Mucosa of gallbladder (tissue), 1 donor: Measurements from ENCODE around the gene SLC25A36. TPM values are rescaled to one million over a fixed set of nuclear protein-coding genes. Genes with fewer than 3 reads are reported as not detected.
"Not testable (repeated sequence)": the region's sequence is repeated elsewhere in the genome, so short reads cannot be mapped to it uniquely, and the experiment has no call there.

Experiments used
- DNase-seq: peaks from one replicate; pipeline ENCODE4 v3.0.0-alpha.2; 2020; ENCODE audit warnings: low spot score
- total RNA-seq: library from RNA; stranded (reverse); gene quantifications from one replicate; pipeline ENCODE4 v1.2.1, GENCODE V29; 2021
- donor health status: DM: no; HTN: no; CAD: no.

The SLC25A36 gene
- total RNA-seq, 1 donor from 2014 or later = 49.2 TPM

- DNase-seq = no peak
Observed at GRCh38 chr3:140994316-140994715, 52.7 kb downstream of the SLC25A36 start.

- not testable (repeated sequence) for DNase-seq
Observed at GRCh38 chr3:140994861-140995260, 53.2 kb downstream of the SLC25A36 start.

DNA sequence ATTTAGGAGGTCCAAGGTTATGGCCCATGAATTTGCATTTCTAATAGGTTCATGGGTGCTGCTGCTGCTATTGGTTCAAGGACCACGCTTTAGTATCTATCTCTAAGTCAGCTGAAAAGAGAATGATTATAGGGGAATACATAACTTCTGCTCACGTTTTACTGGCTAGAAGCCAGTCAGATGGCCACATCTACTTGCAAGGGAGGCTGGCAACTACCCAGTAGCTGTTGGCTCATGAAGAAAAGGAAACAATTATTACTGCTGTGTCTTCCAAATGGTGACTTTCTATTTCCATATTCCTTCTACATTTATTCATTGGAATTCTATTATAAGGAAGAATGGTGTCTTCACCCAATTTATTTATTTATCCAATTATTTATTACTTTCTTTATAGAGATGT, 54.2 kb downstream of the SLC25A36 start:
- DNase-seq = no peak

DNA sequence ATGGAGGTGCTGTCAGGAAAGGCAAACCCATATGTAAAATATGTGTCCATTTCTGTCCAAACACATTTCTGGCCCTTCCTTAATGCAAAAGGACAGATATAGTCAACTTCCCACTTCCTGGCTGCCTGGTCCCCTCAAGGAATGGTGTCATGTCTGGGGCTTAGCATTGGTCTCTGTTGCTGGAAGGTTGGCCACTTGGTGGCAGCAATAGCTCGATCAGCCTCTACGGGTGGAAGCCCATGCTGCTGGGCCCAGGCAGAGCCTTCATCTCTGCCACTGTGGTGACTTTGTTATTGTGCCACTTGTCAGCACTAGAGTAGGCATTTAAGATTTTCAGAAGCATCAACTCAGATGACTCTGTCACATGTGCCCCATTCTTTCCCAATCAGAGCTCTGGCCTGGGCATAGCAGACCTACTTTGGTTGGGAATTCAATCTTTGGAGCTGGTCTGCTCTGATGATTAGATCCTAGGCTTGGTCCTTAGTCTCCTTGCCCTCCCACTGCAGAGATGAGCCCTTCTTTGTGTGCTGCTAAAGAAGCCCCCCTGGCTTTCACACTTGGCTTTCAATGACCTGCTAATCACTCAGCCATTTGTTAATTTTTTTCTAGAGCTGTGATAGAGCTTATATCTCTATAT, 58.5 kb downstream of the SLC25A36 start:
- peak; percentile 67 for DNase-seq

DNA sequence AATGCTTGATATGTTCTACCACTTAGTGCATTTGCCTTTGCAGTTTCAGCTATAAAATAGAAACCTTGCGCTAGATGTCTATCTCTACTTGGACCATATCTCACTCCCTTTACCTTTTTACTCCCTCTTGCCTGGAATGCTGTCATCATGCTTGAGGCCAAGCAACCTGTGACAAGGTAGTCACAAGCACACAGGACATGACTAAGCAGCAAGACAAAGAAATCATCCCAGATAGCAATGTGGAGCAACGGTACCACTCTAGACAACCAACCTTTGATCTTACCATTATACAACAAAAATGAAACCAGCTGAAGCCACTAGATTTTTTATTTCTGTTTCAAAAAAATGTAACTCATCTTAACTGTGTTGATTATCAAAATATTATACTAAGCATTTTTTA, 59.0 kb downstream of the SLC25A36 start:
- no peak for DNase-seq

DNA sequence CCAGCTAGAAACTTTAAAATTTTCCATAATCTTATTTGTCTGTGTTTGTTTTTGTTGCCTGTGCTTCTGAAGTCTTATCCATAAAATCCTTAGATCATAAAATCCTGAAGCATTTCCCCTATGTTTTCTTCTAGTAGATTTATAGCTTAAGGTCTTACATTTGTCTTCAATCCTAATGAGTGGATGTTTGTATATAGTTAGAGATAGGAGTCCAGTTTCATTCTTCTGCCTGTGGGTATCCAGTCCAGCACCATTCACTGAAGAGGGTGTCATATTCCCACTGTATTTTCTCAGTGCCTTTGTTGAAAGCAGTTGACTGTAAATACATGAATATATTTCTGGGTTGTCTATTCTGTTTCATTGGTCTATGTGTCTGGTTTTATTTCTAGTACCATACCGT, 64.7 kb downstream of the SLC25A36 start:
- no peak for DNase-seq

GRCh38 chr3:141009496-141009895, 67.9 kb downstream of the SLC25A36 start:
- DNase-seq = no peak

DNA sequence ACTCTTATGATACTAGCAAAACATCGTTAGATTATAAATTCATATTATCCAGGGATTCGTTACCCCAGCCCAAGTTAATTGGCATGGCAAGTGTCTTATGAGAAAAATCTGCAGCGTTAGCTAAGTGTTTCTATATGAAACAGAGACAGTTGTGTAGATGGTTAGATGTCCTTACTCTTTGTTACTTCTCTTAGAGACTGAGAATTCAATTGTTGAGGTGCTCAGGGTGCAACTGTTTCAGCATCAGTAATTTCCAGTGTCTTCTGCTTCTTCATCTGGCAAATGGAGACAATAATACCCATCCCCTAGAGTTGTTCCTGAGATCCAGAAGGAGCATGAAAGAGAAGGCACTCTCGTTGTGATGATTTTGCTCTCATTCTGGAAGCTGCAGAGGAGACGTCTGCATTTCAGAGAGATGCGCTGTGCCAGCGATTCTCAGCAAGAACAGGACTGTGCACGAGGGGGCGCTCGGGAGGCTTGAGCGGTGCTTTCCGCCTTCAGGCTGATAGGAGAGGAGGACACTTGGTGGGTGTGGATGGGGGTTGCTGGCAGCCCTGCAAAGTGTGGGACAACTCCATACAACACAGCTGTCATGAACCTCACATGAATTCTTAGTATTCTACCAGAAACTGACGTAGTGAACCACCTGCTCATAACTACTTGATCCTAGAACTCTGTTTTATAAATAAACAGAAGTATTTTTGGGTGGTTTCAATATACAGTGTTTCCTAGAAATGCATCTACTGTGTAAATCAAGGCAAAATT, 69.8 kb downstream of the SLC25A36 start:
- peak; percentile 74 for DNase-seq

DNA sequence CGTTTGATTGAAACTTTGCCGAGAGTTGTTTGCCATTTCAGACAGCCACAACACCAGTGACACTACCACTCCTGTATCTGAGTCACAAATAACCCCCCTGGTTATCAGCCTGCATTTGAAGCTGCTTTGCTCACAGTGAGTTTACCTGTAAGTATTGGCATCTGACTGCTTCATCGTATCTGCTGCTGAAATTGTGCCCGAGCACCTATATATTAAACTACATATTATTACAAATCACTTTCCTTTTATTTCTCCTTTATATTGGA, 70.3 kb downstream of the SLC25A36 start:
- DNase-seq = no peak

DNA sequence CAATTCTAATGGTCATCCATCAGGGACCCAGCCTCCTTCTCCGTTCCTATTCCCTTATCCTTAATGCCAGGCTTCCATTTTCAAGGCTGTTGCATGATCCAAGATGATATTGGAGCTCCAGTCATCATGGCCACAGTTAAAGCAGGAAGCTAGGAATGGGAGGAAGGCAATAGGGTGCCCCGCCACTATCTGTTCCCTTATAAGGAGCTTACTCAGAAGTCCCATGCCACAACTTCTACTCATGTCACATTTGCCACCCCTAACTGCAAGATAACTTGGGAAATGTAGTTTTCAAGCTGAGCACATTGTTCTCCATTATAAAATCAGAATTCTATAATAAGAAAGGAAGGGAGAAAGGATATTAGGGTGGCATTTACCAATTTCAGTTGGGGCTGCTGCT, 70.9 kb downstream of the SLC25A36 start:
- no peak for DNase-seq

DNA sequence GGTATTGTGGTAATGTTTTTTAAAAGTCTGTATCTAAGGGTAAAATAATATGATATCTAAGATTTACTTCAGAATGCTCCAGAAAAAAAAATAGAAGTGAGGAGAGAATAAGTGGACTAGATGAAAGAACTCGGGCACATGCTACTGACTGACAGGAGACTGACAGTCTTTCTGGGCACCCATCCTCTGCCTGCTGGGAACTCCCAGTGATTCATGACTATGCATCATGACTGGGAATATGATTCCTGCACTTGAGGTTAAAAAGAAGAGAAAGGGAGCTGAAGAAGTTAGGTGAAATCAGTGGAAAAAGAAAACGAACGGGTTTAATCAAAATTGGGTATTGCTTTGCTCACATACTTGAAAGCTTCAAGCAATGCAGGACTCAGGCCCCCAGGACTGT, 73.8 kb downstream of the SLC25A36 start:
- no peak for DNase-seq

DNA sequence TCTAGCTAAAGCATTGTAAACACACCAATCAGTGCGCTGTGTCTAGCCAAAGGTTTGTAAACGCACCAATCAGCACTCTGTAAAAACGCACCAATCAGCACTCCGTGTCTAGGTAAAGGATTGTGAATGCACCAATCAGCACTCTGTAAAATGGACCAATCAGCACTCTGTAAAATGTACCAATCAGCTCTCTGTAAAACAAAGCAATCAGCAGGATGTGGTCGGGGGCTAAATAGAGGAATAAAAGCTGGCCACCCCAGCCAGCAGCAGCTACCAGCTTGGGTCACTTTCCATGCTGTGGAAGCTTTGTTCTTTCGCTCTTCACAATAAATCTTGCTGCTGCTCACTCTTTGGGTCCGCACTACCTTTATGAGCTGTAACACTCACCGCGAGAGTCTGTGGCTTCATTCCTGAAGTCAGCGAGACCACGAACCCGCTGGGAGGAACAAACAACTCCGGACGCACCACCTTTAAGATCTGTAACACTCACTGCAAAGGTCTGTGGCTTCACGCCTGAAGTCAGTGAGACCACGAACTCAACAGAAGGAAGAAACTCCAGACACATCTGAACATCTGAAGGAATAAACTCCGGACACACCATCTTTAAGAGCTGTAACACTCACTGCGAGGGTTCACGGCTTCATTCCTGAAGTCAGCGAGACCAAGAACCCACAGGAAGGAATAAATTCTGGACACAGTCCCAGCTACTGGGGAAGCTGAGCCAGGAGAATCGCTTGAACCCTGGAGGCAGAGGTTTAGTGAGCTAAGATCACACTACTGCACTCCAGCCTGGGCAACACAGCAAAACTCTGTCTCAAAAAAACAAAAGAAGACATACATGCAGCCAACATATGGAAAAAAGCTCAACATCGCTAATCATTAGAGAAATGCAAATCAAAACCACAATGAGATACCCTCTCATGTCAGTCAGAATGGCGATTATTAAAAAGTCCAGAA, 76.0 kb downstream of the SLC25A36 start:
- DNase-seq = not testable (repeated sequence)

- DNase-seq = no peak
Observed at GRCh38 chr3:141019244-141019643, 77.6 kb downstream of the SLC25A36 start.

DNA sequence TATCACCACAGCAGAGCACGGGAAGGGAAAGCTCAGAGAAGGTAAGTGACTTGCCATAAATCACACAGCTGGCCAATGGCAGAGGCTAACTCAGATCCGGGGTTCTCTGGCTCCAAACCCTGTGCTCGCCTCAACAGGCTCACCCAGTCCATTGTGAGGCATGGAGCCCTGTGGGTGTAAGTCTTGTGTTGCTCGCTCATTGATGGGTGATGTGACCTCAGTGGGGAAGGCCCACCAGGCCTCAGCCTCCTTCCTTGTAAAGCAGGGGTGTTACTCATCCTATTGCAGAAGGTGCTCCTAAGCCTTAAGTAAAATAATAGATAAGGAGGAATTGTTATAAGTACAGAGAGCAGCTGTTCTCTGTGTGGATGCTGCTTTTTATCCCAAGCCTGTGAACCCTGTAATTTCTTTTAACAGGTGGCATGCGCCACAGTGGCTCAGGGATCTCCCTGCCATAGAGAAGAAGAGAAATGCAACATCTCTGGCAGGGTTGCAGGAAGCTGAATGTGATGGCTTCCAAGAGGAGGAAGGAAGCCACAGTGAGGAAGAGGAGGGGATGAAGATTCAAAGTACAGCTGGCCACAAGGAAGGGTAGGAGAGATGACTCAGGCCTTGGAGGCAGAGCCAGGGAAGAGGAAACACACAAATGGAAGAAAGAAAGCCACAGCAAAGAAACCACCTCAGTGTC, 78.7 kb downstream of the SLC25A36 start:
- no peak for DNase-seq

DNA sequence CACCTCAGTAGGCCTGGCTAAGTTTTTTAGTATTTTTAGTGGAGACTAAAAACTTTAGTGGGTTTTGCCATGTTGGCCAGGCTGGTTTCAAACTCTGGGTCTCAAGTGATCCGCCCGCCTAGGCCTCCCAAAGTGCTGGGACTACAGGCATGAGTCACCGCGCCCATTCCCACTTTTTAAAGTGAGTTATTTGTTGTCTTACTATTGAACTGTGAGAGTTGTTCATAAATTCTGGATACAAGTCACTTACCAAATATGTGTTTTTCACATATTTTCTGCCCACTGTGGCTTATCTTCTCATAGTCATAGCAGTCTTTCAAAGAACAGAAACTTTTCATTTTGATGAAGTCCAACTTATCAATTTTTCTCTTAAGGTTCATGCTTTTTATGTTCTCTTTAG, 79.6 kb downstream of the SLC25A36 start:
- no peak for DNase-seq

Other genes with a start within 250 kb of the SLC25A36 start
- gene SPSB4, start 109.5 kb downstream of the SLC25A36 start, total RNA-seq = 0.29 TPM